GM18505 (cell line): ENCODE measurements around the gene KIF3C.
"Not testable (repeated sequence)": the region's sequence is repeated elsewhere in the genome, so short reads cannot be mapped to it uniquely, and the experiment has no call there.

Experiments
- ATAC-seq: cut with Tn5 transposase; IDR thresholded peaks from one replicate; pipeline ENCODE4 v1.9.1; 2021; ENCODE audit not compliant: unreplicated experiment
- POLR2A ChIP-seq: IDR thresholded peaks from 4 replicates; pipeline ENCODE4 v1.6.1; 2011; ENCODE audit warnings: borderline replicate concordance; ENCODE audit not compliant: insufficient read depth, insufficient read length; ENCODE audit errors: extremely low read depth

The KIF3C gene

DNA sequence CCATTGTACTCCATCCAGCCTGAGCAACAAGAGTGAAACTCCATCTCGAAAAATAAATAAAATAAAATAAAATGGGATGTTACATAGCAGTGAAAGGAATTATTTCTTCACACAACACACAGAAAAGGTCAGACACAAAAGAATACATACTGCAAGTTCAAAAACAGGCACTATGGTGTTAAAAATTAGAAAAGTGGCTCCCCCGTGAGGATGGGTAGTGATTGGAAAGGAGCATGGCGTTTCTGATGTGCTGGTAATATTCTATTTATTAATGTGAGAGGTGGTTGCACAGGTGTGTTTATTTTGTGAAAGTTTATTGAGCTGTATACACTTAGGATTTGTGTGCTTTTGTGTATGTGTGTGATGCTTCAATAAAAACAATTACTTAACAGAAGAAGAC lies 28.6 kb upstream of the KIF3C start:
- no peak for TF ChIP-seq POLR2A

DNA sequence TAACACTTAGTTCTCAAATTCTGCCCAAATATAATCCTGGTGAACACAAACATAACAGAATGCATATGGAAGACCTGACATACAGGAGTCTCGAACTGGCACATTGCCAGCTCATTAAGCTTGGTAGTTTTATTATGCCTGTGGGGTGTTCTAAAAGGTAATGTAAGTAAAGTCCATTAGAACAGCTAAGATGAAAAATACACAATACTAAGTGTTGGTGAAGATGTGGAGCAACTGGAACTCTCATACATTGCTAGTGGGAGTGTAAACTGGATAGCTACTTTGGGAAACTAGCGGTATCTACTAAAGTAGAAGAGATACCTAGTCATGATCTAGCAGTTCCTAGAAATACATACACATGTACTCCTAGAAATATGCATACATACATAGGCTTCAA lies 27.3 kb upstream of the KIF3C start:
- ATAC-seq: no peak
- TF ChIP-seq POLR2A: no peak

More for the DNA sequence above, 28.6 kb upstream of the KIF3C start:
- ATAC-seq: no peak

DNA sequence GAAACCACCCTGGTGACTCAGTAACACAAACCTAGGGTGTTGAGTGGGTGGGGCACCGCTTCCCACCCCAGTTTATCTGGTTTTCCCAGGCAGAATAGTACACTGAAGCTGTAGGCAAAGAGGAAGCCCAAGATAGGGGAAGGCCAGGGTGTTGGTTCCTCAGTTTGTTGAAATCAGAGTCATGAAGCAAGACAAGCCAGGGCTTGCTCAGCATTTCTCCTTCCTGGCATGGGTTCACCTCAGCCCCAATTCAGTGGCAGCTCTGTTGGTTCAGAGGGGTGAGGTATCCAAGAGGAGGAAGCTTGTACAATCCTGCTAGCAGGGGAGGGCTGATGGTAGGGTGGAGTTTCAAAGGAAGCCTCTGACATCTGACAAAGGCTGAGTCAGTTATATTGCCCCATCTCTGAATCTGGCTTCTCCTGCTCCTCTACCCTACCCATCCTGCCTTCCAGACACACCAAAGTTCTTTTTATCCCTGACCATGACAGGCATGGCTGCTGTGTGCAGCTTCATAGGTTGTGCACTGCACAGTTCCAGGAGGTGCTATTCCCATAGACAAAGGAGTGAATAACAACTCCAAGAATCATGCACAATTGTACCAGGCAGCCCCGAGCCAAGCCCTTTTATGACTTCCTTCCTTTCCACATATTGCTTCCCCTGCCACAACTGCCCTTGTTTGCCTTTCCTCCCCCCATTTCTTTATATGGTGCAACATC lies 26.7 kb upstream of the KIF3C start:
- no peak for ATAC-seq
- no peak for TF ChIP-seq POLR2A

DNA sequence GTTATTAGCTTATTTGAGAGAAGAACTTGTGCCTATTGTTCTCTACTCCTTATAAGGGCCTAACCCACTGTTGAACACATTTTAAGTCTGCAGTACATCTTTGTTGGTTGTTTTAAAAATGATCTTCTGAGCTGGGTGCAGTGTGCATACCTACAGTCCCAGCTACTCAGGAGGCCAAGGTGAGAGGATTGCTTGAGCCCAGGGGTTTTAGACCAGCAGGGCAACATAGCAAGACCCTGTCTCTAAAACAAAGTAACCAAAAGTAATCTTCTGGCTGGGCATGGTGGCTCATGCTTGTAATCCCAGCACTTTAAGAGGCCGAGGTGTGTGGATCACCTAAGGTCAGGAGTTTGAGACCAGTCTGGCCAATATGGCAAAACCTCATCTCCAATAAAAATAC lies 25.8 kb upstream of the KIF3C start:
- no peak for ATAC-seq
- TF ChIP-seq POLR2A: no peak

DNA sequence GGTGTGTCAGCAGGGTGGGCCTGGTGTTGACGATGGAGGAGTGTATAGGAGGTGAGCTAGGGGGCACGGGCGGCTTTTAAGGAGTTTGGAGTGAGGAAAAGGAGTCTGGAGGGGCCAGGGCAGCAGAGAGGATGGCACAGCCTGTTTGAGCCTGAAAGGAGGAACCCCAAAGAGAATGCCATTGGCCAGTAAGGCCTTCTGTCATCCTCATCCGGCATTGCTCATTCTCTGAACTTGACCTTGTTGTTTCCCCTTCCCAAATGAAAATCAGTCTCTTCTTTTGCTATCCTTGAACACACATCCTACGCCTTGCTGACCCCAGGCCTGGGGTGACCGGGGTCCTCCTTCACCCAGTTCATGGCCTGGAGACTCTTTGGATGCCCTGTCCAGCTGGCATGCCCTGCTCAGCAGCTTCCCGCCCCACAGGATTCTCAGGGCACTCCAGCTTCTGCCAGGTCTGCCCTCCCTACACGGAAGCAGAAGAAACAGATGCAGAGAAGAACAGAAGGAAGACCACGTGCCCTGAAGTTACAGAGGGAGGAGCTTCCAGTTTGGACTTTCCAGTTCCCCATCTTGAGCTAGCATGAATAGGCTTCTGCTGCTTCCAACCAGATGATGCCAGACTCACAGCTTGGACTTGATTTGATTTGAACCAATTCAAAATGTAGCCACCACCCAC lies 20.5 kb upstream of the KIF3C start:
- no peak for ATAC-seq
- TF ChIP-seq POLR2A: no peak

DNA sequence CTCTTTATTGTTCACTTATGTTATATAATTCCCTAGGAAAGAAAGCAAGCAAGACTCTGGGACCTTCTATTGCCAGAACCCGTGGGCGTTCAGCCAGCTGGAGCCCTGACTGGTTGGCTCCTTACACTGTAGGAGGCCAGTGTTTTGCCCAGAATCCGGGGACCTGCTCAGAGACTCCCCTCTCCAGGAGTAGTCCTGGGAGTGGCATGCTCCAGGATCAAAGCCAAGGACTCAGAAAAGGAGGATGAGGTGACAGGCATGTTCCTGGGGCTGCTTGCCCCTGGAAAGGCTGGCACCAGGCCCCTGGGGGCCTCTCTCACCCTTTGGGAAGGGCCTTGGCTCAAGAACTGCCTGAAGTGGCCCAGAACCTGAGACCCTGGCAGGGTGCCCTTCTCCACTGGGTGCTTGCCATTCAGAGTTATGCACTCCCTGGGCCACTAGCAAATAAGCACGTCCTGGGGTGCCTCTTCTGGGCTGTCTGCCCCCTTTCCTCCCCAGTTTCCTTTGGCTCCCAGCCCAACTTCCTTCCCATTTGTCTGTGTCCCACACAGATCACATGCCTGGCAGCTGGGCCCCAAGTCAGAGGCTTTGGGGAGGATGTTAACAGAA lies 19.6 kb upstream of the KIF3C start:
- no peak for ATAC-seq
- no peak for TF ChIP-seq POLR2A

DNA sequence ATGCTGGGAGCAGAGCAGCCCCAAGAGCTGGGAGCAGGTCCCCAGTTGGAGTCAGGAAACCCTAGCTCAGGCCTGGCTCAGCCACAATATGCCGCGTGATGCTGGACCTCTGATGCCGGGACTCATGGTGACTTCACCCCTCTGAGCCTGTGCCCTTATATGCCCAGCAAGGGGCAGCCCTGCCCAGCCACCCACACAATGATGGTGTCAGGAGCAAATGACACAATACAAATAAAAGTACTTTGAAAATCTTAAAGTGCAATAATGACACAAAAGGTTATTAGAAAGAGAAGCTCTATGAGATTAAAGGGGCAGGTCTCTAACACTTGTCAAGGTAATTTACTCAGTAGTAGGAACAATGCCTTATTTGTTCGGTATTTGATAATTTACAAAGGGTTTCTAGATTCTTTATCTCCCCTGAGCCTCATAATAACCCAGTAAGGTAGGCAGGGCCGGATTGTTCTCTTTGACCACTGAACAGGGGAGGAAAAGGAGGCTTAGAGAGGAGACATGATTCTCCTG lies 18.3 kb upstream of the KIF3C start:
- no peak for TF ChIP-seq POLR2A
- ATAC-seq: no peak

DNA sequence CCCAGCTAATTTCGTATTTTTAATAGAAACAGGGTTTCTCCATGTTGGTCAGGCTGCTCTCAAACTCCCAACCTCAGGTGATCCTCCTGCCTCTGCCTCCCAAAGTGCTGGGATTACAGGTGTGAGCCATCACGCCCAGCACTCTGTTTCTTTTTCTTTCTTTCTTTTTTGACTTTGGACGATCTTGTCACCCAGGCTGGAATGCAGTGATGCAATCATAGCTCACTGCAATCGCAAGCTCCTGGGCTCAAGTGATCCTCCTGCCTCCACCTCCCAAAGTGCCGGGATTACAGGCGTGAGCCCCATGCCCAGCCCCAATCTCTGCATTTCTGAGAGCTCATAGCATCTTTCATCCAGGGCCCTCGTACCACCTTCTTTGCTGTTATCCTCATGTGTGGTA lies 17.1 kb upstream of the KIF3C start:
- not testable (repeated sequence) for ATAC-seq

DNA sequence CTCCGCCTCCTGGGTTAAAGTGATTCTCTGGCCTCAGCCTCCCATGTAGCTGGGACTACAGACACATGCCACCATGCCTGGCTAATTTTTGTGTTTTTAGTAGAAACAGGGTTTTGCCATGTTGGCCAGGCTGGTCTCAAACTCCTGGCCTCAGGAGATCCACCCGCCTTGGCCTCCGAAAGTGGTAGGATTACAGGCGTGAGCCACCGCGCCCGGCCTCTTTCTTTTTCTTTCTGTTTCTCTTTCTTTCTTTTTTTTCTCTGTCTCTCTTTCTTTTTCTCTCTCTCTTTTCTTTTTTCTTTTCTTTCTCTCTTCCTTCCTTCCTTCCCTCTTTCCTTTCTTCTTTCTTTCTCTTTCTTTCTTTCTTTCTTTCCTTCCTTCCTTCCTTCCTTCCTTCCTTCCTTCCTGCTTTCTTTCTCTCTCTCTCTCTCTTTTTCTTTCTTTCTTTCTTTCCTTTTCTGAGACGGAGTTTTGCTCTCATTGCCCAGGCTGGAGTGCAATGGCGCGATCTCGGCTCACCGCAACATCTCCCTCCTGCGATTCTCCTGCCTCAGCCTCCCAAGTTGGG lies 16.6 kb upstream of the KIF3C start:
- not testable (repeated sequence) for ATAC-seq

DNA sequence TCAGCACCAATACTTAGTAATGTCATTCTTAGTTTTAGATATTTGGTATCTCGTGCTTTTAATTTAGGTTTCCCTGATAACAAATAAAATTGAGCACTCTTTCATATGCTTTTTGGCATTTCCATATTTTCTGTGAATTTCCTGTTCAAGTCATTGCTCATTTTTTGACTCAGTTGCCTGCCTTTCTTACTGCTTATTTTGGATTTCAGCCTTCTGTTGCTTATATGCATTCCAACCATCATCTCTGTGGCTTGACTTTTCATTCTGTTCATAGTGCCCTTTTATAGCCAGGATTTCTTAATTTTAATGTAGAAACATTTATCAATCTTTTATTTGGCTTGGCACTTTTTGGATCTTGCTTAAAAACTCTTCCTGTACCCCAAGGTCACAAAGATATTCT lies 14.5 kb upstream of the KIF3C start:
- no peak for ATAC-seq
- no peak for TF ChIP-seq POLR2A

DNA sequence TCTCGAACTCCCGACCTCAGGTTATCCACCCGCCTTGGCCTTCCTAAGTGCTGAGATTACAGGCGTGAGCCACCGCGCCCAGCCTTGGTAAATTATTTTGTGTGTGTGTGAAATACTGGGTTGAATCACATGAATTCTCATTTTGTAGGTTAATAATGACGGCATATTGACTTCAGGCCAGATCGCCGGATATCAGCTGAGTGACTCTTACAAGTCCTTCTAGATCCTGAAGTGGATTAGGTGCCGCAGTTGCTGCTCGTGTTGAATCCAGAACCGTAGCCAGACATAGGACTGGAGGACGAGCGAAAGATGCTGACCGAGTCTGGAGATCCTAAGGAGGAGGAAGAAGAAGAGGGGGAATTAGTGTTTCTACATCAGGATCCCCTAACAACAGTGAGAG lies 12.2 kb upstream of the KIF3C start:
- TF ChIP-seq POLR2A: no peak
- ATAC-seq: no peak

DNA sequence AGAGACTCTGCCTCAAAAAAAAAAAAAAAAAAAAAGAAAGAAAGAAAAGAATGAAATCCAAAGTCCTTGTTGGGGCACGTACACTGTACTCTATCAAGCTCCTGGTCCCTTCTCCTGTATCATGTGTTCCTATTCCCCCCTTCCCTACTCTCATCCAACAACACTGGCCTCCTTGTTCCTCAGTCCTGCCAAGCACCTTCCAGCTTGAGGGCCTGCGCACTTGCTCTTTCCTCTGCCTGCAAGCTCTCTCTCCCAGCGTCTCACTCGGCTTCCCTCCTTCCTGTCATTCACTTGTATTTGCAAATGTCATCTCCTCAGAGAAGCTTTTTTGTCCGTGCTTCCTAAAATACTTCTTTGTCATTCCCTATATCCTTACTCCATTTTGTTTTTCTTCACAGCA lies 10.8 kb upstream of the KIF3C start:
- ATAC-seq: no peak
- TF ChIP-seq POLR2A: no peak

DNA sequence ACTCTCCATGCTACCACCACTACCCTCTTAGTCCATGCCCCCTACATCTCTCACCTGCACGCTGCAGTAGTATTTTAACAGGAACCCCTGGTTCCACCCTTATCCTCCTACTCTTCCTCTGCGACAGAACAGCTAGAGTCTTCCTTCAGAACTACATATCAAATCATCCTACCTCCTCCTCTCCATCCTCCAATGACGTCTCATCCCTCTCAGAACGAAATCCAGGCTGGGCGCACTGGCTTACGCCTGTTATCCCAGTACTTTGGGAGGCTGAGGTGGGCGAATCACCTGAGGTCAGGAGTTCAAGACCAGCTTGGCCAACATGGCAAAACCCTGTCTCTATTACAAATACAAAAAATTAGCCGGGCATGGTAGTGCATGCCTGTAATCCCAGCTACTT lies 10.3 kb upstream of the KIF3C start:
- TF ChIP-seq POLR2A: no peak
- ATAC-seq: no peak

DNA sequence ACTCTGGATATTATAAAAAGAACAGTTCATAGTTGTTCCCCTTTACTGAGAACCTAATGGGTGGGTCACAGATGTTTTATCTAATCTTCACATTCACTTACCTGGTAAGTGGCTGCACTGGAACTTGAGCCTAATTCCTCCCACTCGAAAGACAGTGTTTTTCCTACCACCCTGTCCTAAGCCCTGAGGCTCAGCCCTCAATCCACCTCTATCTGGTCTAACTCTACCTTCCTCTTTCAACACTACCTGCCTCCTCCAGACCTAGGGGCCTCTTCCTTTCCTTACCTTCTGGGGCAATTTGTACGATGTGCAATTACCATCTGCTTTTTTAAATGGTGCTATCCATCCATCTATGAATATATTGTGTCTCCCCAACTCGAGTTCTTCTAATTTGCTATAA lies 9.7 kb upstream of the KIF3C start:
- no peak for ATAC-seq

More for the DNA sequence above, 9.7 kb upstream of the KIF3C start:
- TF ChIP-seq POLR2A: no peak
